Gastroesophageal sphincter (tissue), 3 donors: Measurements from ENCODE around the gene CARD11.

Source experiments
- CTCF ChIP-seq, 4 experiments: fragments of 200-600 bp in 2 of 4; fragments of 450-650 bp in 2 of 4; sonication (generic) in 1 of 4; IDR thresholded peaks; one replicate each; pipeline ENCODE4 v1.5.1; 2017 to 2019; ENCODE audit warnings: antibody characterized with exemption in 4 of 4, mild to moderate bottlenecking in 2 of 4, moderate library complexity in 2 of 4
- EP300 ChIP-seq: sonication (generic); formaldehyde crosslinking; IDR thresholded peaks from one replicate; pipeline ENCODE4 v1.6.1; 2017; ENCODE audit warnings: antibody characterized with exemption, mild to moderate bottlenecking
- POLR2AphosphoS5 ChIP-seq: sonication (generic); formaldehyde crosslinking; IDR thresholded peaks from one replicate; pipeline ENCODE4 v1.6.1; 2017; ENCODE audit warnings: antibody characterized with exemption

DNA sequence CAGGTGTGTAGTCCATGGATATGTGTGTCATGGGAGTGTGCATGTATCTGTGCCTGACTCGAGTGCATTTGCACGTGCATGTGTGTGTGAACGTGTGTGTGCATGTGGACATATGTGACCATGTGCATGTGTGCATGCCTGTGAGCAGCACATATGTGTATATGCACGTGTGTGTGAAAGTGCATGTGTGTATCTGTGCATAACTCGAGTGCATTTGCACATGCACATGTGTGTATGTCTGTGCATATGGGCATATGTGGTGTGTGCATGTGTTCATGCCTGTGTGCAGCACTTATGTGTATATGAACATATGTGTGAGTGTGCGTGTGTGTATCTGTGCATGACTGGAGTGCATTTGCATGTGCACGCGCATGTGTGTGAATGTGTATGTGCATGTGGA lies 164.3 kb downstream of the CARD11 start:
- TF ChIP-seq CTCF (IDR thresholded peaks at IDR 0.05) (no peak), EP300 (no peak), POLR2AphosphoS5 (no peak)
